ELR (cell line): ENCODE data around the gene CDKN2AIP.
A peak's percentile ranks its signal among the peaks of the same experiment; 100 is the strongest.
"Not testable (repeated sequence)": the region's sequence is repeated elsewhere in the genome, so short reads cannot be mapped to it uniquely, and the experiment has no call there.

ENCODE experiments used
- DNase-seq: peaks from one replicate; pipeline ENCODE4 v3.0.0-alpha.2; 2015; ENCODE audit warnings: low read depth

CDKN2AIP gene

GRCh38 chr4:183413234-183414200 lies 30.9 kb upstream of the CDKN2AIP start:
- DNase-seq = no peak

- no peak for DNase-seq
These were observed 27.3 kb upstream of the CDKN2AIP start for GRCh38 chr4:183416879-183417755.

- peak; percentile 82 for DNase-seq
These were observed 21.3 kb upstream of the CDKN2AIP start for GRCh38 chr4:183422962-183423631.

GRCh38 chr4:183424109-183424744 lies 20.2 kb upstream of the CDKN2AIP start:
- DNase-seq = no peak

GRCh38 chr4:183426507-183426906 lies 17.9 kb upstream of the CDKN2AIP start:
- no peak for DNase-seq

- no peak for DNase-seq
These were observed 14.9 kb upstream of the CDKN2AIP start for GRCh38 chr4:183429489-183429888.

GRCh38 chr4:183430317-183430993 lies 14.0 kb upstream of the CDKN2AIP start:
- no peak for DNase-seq

GRCh38 chr4:183430994-183431347 lies 13.5 kb upstream of the CDKN2AIP start:
- DNase-seq = no peak

- no peak for DNase-seq
These were observed 12.8 kb upstream of the CDKN2AIP start for GRCh38 chr4:183431614-183432013.

GRCh38 chr4:183433183-183433582 lies 11.3 kb upstream of the CDKN2AIP start:
- DNase-seq = not testable (repeated sequence)

- no peak for DNase-seq
These were observed 10.2 kb upstream of the CDKN2AIP start for GRCh38 chr4:183434264-183434663.

GRCh38 chr4:183434666-183435190 lies 9.7 kb upstream of the CDKN2AIP start:
- DNase-seq = no peak

GRCh38 chr4:183435803-183436202 lies 8.6 kb upstream of the CDKN2AIP start:
- no peak for DNase-seq

GRCh38 chr4:183436417-183436816 lies 8.0 kb upstream of the CDKN2AIP start:
- DNase-seq = no peak

- no peak for DNase-seq
These were observed 7.0 kb upstream of the CDKN2AIP start for GRCh38 chr4:183437452-183437851.

GRCh38 chr4:183438458-183439113 lies 5.8 kb upstream of the CDKN2AIP start:
- peak; percentile 97 for DNase-seq

- DNase-seq = no peak
These were observed 3.2 kb upstream of the CDKN2AIP start for GRCh38 chr4:183441276-183441675.

GRCh38 chr4:183443655-183444213 lies 702 bp upstream of the CDKN2AIP start:
- peak; percentile 61 for DNase-seq

- DNase-seq = peak; percentile 38
These were observed 627 bp downstream of the CDKN2AIP start for GRCh38 chr4:183445097-183445428.

- DNase-seq = no peak
These were observed 3.2 kb downstream of the CDKN2AIP start for GRCh38 chr4:183447646-183448045.
